Liver (tissue), 9 donors: Measurements from ENCODE around the gene TRMT61A. TPM values are rescaled to one million over a fixed set of nuclear protein-coding genes. Genes with fewer than 3 reads are reported as not detected.

Source experiments
- DNase-seq: peaks from one replicate; pipeline ENCODE4 v3.0.0-alpha.2; 2017; ENCODE audit warnings: low spot score
- H3K27ac ChIP-seq, 2 donors: one replicate each; pipeline ENCODE4 v1.7.0; 2013; ENCODE audit warnings: inconsistent platforms in 2 of 2, low read length in 2 of 2, control low read depth in 1 of 2, low read depth in 1 of 2, mild to moderate bottlenecking in 1 of 2
- H3K27me3 ChIP-seq, 4 donors: one replicate each; pipeline versions ENCODE4 v1.6.1 to v1.7.0; 2013; ENCODE audit warnings: low read length in 3 of 4, inconsistent platforms in 1 of 4, mild to moderate bottlenecking in 1 of 4, moderate library complexity in 1 of 4; ENCODE audit not compliant: control insufficient read depth in 4 of 4, insufficient read depth in 4 of 4
- H3K36me3 ChIP-seq, 4 donors: one replicate each; pipeline versions ENCODE4 v1.6.1 to v1.7.0; 2013; ENCODE audit warnings: low read length in 3 of 4, mild to moderate bottlenecking in 3 of 4, low read depth in 1 of 4, moderate library complexity in 1 of 4; ENCODE audit not compliant: control insufficient read depth in 4 of 4, insufficient read depth in 3 of 4
- H3K4me1 ChIP-seq, 4 donors: one replicate each; pipeline versions ENCODE4 v1.6.1 to v1.7.0; 2013; ENCODE audit warnings: low read length in 3 of 4, mild to moderate bottlenecking in 3 of 4, moderate library complexity in 1 of 4; ENCODE audit not compliant: control insufficient read depth in 4 of 4, insufficient read depth in 4 of 4
- H3K4me3 ChIP-seq, 3 donors: one replicate each; pipeline versions ENCODE4 v1.6.1 to v1.7.0; 2013; ENCODE audit warnings: low read length in 3 of 3, control low read depth in 1 of 3, low read depth in 1 of 3, mild to moderate bottlenecking in 1 of 3
- H3K9ac ChIP-seq, 2 donors: one replicate each; pipeline ENCODE4 v1.7.0; 2013; ENCODE audit warnings: low read length in 2 of 2, mild to moderate bottlenecking in 2 of 2, moderate library complexity in 2 of 2, control low read depth in 1 of 2, low read depth in 1 of 2
- H3K9me3 ChIP-seq, 4 donors: one replicate each; pipeline versions ENCODE4 v1.6.1 to v1.7.0; 2013; ENCODE audit warnings: low read length in 3 of 4; ENCODE audit not compliant: control insufficient read depth in 4 of 4
- FOXA1 ChIP-seq: IDR thresholded peaks from 2 replicates; pipeline ENCODE4 v1.6.1; 2016; ENCODE audit warnings: antibody characterized with exemption
- FOXA2 ChIP-seq: IDR thresholded peaks from 2 replicates; pipeline ENCODE4 v1.6.1; 2016; ENCODE audit warnings: antibody characterized with exemption
- GABPA ChIP-seq, 2 donors: IDR thresholded peaks in 1 of 2; conservative IDR thresholded peaks in 1 of 2; 2 replicates each; pipeline ENCODE4 v1.6.1; 2016; ENCODE audit warnings: antibody characterized with exemption in 2 of 2, mild to moderate bottlenecking in 1 of 2, moderate library complexity in 1 of 2
- HNF4A ChIP-seq, 2 donors: conservative IDR thresholded peaks; 2 replicates each; pipeline ENCODE4 v1.6.1; 2016; ENCODE audit warnings: antibody characterized with exemption in 2 of 2, mild to moderate bottlenecking in 2 of 2
- HNF4G ChIP-seq: IDR thresholded peaks from 2 replicates; pipeline ENCODE4 v1.6.1; 2016; ENCODE audit warnings: antibody characterized with exemption
- JUND ChIP-seq, 2 donors: IDR thresholded peaks; 2 replicates each; pipeline ENCODE4 v1.6.1; 2016; ENCODE audit warnings: antibody characterized with exemption in 2 of 2
- MAX ChIP-seq: IDR thresholded peaks from 2 replicates; pipeline ENCODE4 v1.6.1; 2016; ENCODE audit warnings: antibody characterized with exemption
- NR2F2 ChIP-seq: IDR thresholded peaks from 2 replicates; pipeline ENCODE4 v1.6.1; 2016; ENCODE audit warnings: antibody characterized with exemption
- RAD21 ChIP-seq, 2 donors: IDR thresholded peaks; 2 replicates each; pipeline ENCODE4 v1.6.1; 2016; ENCODE audit warnings: antibody characterized with exemption in 2 of 2, mild to moderate bottlenecking in 2 of 2
- RXRA ChIP-seq, 2 donors: IDR thresholded peaks; 2 replicates each; pipeline ENCODE4 v1.6.1; 2017 to 2018; ENCODE audit warnings: antibody characterized with exemption in 2 of 2, mild to moderate bottlenecking in 1 of 2
- TAF1 ChIP-seq: conservative IDR thresholded peaks from 2 replicates; pipeline ENCODE4 v1.6.1; 2016; ENCODE audit warnings: antibody characterized with exemption, mild to moderate bottlenecking
- YY1 ChIP-seq: IDR thresholded peaks from 2 replicates; pipeline ENCODE4 v1.6.1; 2016; ENCODE audit warnings: antibody characterized with exemption, mild to moderate bottlenecking
- WGBS: extraction: QIAGEN DNeasy Blood & Tissue Kit; methylation state at CpG from one replicate; pipeline ENCODE4 v1.1.7; 2013; 5-methylcytosine and 5-hydroxymethylcytosine counted together
- polyA plus RNA-seq, 2 donors: library from polyadenylated mRNA; stranded (reverse) in 1 of 2; unstranded in 1 of 2; fragments of 200-250 nt in 1 of 2; fragments of >200 nt in 1 of 2; fragmentation: Nextera tagmentation in 1 of 2; extraction: Ambion mirVana in 1 of 2; gene quantifications; one replicate each; pipeline versions ENCODE4 v1.2.1 to v1.2.3, GENCODE V29; 2013 to 2015
- total RNA-seq, 2 donors: library from RNA; depleted of rRNA; stranded (reverse); fragments of >200 nt; gene quantifications; one replicate each; pipeline ENCODE4 v1.2.3, GENCODE V29; 2014
- TF ChIP-seq, protein P1 (sequence below): IDR thresholded peaks from 2 replicates; pipeline ENCODE4 v1.6.1; 2016; ENCODE audit warnings: antibody characterized with exemption, mild to moderate bottlenecking
- TF ChIP-seq, protein P2 (sequence below): fragments of 150-350 bp; IDR thresholded peaks from 2 replicates; pipeline ENCODE4 v1.5.1; 2017; ENCODE audit warnings: improper control_type of control experiment, low read depth, low read length; ENCODE audit not compliant: missing input control
- TF ChIP-seq, protein P3 (sequence below): IDR thresholded peaks from 2 replicates; pipeline ENCODE4 v1.6.1; 2016; ENCODE audit warnings: antibody characterized with exemption
- donor health status: healthy.
- donor health status: healthy.
- donor health status: healthy.
- donor health status: healthy.
- donor health status: healthy.

The TRMT61A gene
- total and polyA plus RNA-seq, 4 donors: 4.1 to 8.0 (median 6.5) TPM

DNA sequence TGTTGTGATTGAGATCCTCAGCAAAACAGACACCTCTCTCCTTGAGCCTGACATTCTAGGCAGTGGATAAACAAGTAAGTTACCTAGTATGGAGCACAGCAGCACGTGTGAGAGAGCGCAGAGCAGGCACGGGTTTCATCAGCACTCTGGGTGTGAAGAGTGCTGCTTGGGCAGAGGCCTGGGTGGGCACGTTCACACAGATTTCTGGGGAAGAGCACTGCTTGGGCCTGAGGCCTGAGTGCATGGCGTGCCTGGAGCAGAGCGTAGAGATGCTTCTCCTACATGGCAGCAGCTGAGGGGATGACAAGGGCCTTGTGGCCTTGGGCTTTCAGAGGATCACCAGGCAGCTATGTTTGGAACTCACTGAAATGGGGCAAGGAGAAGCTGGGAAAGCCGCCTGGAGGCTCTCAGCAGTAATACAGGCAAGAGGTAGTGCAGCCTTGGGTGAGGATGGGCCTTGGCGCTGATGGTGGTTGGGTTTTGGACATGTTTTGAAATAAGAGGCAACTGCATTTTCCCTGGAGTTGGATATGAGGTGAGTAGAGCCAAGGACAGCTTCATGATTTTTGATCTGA, 23.9 kb upstream of the TRMT61A start:
- no peak for TF ChIP-seq YY1
- no peak for TF ChIP-seq TAF1
- TF ChIP-seq MAX: no peak
- no peak for TF ChIP-seq FOXA2
- no peak for TF ChIP-seq GABPA (IDR thresholded peaks at IDR 0.05 in 1 of 2, conservative IDR thresholded peaks at IDR 0.05 in 1 of 2)
- no peak for TF ChIP-seq HNF4A (conservative IDR thresholded peaks at IDR 0.05)
- TF ChIP-seq RAD21 (IDR thresholded peaks at IDR 0.05): no peak
- TF ChIP-seq FOXA1: no peak
- TF ChIP-seq, protein P1, sequence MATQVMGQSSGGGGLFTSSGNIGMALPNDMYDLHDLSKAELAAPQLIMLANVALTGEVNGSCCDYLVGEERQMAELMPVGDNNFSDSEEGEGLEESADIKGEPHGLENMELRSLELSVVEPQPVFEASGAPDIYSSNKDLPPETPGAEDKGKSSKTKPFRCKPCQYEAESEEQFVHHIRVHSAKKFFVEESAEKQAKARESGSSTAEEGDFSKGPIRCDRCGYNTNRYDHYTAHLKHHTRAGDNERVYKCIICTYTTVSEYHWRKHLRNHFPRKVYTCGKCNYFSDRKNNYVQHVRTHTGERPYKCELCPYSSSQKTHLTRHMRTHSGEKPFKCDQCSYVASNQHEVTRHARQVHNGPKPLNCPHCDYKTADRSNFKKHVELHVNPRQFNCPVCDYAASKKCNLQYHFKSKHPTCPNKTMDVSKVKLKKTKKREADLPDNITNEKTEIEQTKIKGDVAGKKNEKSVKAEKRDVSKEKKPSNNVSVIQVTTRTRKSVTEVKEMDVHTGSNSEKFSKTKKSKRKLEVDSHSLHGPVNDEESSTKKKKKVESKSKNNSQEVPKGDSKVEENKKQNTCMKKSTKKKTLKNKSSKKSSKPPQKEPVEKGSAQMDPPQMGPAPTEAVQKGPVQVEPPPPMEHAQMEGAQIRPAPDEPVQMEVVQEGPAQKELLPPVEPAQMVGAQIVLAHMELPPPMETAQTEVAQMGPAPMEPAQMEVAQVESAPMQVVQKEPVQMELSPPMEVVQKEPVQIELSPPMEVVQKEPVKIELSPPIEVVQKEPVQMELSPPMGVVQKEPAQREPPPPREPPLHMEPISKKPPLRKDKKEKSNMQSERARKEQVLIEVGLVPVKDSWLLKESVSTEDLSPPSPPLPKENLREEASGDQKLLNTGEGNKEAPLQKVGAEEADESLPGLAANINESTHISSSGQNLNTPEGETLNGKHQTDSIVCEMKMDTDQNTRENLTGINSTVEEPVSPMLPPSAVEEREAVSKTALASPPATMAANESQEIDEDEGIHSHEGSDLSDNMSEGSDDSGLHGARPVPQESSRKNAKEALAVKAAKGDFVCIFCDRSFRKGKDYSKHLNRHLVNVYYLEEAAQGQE: no peak
- TF ChIP-seq RXRA (IDR thresholded peaks at IDR 0.05): no peak
- no peak for TF ChIP-seq HNF4G
- no peak for TF ChIP-seq NR2F2
- TF ChIP-seq, protein P2, sequence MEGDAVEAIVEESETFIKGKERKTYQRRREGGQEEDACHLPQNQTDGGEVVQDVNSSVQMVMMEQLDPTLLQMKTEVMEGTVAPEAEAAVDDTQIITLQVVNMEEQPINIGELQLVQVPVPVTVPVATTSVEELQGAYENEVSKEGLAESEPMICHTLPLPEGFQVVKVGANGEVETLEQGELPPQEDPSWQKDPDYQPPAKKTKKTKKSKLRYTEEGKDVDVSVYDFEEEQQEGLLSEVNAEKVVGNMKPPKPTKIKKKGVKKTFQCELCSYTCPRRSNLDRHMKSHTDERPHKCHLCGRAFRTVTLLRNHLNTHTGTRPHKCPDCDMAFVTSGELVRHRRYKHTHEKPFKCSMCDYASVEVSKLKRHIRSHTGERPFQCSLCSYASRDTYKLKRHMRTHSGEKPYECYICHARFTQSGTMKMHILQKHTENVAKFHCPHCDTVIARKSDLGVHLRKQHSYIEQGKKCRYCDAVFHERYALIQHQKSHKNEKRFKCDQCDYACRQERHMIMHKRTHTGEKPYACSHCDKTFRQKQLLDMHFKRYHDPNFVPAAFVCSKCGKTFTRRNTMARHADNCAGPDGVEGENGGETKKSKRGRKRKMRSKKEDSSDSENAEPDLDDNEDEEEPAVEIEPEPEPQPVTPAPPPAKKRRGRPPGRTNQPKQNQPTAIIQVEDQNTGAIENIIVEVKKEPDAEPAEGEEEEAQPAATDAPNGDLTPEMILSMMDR: no peak
- TF ChIP-seq, protein P3, sequence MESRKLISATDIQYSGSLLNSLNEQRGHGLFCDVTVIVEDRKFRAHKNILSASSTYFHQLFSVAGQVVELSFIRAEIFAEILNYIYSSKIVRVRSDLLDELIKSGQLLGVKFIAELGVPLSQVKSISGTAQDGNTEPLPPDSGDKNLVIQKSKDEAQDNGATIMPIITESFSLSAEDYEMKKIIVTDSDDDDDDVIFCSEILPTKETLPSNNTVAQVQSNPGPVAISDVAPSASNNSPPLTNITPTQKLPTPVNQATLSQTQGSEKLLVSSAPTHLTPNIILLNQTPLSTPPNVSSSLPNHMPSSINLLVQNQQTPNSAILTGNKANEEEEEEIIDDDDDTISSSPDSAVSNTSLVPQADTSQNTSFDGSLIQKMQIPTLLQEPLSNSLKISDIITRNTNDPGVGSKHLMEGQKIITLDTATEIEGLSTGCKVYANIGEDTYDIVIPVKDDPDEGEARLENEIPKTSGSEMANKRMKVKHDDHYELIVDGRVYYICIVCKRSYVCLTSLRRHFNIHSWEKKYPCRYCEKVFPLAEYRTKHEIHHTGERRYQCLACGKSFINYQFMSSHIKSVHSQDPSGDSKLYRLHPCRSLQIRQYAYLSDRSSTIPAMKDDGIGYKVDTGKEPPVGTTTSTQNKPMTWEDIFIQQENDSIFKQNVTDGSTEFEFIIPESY: no peak
- 85% methylated on average over 8 of the region's 8 CpGs for WGBS
- Histone ChIP-seq H3K9ac (no peak overlapping the region), H3K36me3 (peaks cover 7 to 49% (median 29%) of the 10 kb centered on the region in 4 donors), H3K27ac (no peak overlapping the region), H3K4me1 (peaks cover 1 to 5% (median 3%) of the 10 kb centered on the region in 4 donors), H3K9me3 (no peaks in the 10 kb centered on the region), H3K27me3 (no peaks in the 10 kb centered on the region), H3K4me3 (no peak overlapping the region)
- no peak for DNase-seq

GRCh38 chr14:103507751-103508150, 21.2 kb upstream of the TRMT61A start:
- Histone ChIP-seq H3K27me3 (no peaks in the 10 kb centered on the region), H3K36me3 (peaks cover 14 to 36% (median 21%) of the 10 kb centered on the region in 4 donors)

More at GRCh38 chr14:103507751-103508150, 21.2 kb upstream of the TRMT61A start:
- TF ChIP-seq YY1 (no peak), HNF4G (no peak), NR2F2 (no peak), JUND (IDR thresholded peaks at IDR 0.05) (no peak), TAF1 (no peak), MAX (no peak), HNF4A (conservative IDR thresholded peaks at IDR 0.05) (no peak), RXRA (IDR thresholded peaks at IDR 0.05) (no peak)
- Histone ChIP-seq H3K9ac (no peak overlapping the region), H3K4me1 (peaks cover 0 to 6% (median 3%) of the 10 kb centered on the region in 4 donors), H3K27ac (no peak overlapping the region), H3K9me3 (no peaks in the 10 kb centered on the region), H3K4me3 (no peak overlapping the region)
- 81% methylated on average over 3 of the region's 3 CpGs for WGBS
- DNase-seq: no peak
